BLaER1 (cell line): ENCODE results near the gene FBXO24.
"Not testable (repeated sequence)": the region's sequence is repeated elsewhere in the genome, so short reads cannot be mapped to it uniquely, and the experiment has no call there.

ENCODE experiments used
- H3K27ac ChIP-seq: shearing (Covaris generic); formaldehyde crosslinking; 2 replicates; pipeline ENCODE4 v1.8.1; 2022
- H3K27me3 ChIP-seq: shearing (Covaris generic); formaldehyde crosslinking; 2 replicates; pipeline ENCODE4 v1.8.1; 2022
- H3K36me3 ChIP-seq: shearing (Covaris generic); formaldehyde crosslinking; 2 replicates; pipeline ENCODE4 v1.8.1; 2022
- H3K4me1 ChIP-seq: shearing (Covaris generic); formaldehyde crosslinking; 2 replicates; pipeline ENCODE4 v1.8.1; 2022
- H3K4me2 ChIP-seq: shearing (Covaris generic); formaldehyde crosslinking; 2 replicates; pipeline ENCODE4 v1.8.1; 2022
- H3K4me3 ChIP-seq: shearing (Covaris generic); formaldehyde crosslinking; 2 replicates; pipeline ENCODE4 v1.8.1; 2022
- H3K9ac ChIP-seq: shearing (Covaris generic); formaldehyde crosslinking; 2 replicates; pipeline ENCODE4 v1.8.1; 2022
- H3K9me3 ChIP-seq: shearing (Covaris generic); formaldehyde crosslinking; 2 replicates; pipeline ENCODE4 v1.8.1; 2022
- H4K20me1 ChIP-seq: shearing (Covaris generic); formaldehyde crosslinking; 2 replicates; pipeline ENCODE4 v1.8.1; 2022
- Cebpa-rat ChIP-seq: shearing (Covaris generic); IDR thresholded peaks from 2 replicates; pipeline ENCODE4 v1.8.1; 2022

FBXO24 gene

GRCh38 chr7:100586266-100587025, at the start of gene FBXO24:
Gene FBXO24 (plus strand): TSS chr7:100586328. CDS start chr7:100586626, 298 bp downstream.
- Histone ChIP-seq H4K20me1 (peaks cover 37% of the 10 kb centered on the region), H3K36me3 (peaks cover 11% of the 10 kb centered on the region), H3K27ac (peak within 1 kb of the TSS; percentile 97), H3K9me3 (no peaks in the 10 kb centered on the region), H3K27me3 (peaks cover 10% of the 10 kb centered on the region; the same call in 1 of the 2 replicates), H3K4me3 (peak within 1 kb of the TSS; percentile 98), H3K4me1 (peaks cover 51% of the 10 kb centered on the region), H3K4me2 (peak within 1 kb of the TSS; percentile 89), H3K9ac (peak within 1 kb of the TSS; percentile 97)
- no peak for TF ChIP-seq Cebpa-rat

GRCh38 chr7:100536695-100537094, 49.4 kb upstream of the FBXO24 start:
- H3K27ac ChIP-seq, H3K27me3 ChIP-seq, H3K4me2 ChIP-seq, H3K9me3 ChIP-seq, H4K20me1 ChIP-seq, H3K36me3 ChIP-seq, H3K4me3 ChIP-seq, H3K9ac ChIP-seq: not testable (repeated sequence)
- H3K4me1 ChIP-seq, result peaks cover 21% of the 10 kb centered on the region

- Histone ChIP-seq H3K9me3 (no peaks in the 10 kb centered on the region), H3K9ac (peak overlapping the region; percentile 35; the same call in 1 of the 2 replicates), H3K36me3 (no peaks in the 10 kb centered on the region), H3K27ac (no peak overlapping the region), H3K4me2 (peak overlapping the region; percentile 87), H4K20me1 (peaks cover 8% of the 10 kb centered on the region), H3K4me3 (peak overlapping the region; percentile 62), H3K27me3 (no peaks in the 10 kb centered on the region; the same call in 1 of the 2 replicates), H3K4me1 (peaks cover 17% of the 10 kb centered on the region)
- no peak for TF ChIP-seq Cebpa-rat
These were observed 47.8 kb upstream of the FBXO24 start for GRCh38 chr7:100538348-100538653.

DNA sequence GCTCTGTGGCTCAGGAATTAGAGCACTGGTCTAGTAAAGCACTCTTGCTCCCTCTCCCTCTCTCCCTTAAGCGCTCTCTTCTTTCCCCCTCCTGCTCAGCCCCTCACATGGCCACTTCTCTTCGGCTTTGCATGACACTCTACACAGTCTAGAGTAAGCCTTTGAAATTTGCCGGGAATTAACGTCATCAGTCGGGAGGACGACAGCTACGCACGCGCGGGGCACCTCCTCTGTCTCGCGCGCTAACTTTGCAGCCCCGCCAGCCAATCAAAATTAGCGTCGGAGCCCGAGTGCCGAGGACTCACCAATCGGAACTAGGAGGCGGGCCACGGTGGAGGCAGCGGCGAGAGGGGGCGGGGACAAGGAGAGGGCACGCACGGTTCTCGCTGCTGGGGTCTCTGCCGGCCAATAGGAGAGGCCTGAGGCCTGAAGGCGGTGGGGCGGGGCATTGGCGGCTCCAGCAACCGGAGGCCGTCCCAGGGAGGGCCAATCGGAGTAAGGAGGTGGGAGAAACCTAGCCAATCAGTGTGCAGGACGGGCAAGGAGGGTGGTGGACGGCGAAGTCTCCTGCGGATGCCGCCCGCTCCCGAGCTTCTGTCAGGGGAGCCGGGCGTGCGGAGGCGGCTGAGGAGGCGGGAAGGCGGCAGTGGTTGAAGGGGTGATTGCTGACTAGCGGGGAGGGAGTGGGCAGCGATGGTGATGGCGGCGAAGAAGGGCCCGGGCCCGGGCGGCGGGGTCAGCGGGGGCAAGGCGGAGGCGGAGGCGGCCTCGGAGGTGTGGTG, 47.3 kb upstream of the FBXO24 start, which contains the start of gene AGFG2:
Gene AGFG2 (plus strand): TSS at position 550 of the 782 bp plus-strand sequence. CDS start 144 bp downstream, at position 694.
- Histone ChIP-seq H3K27me3 (no peaks in the 10 kb centered on the region; the same call in 1 of the 2 replicates), H3K9ac (peak within 1 kb of the TSS; percentile 75), H3K36me3 (no peaks in the 10 kb centered on the region), H3K9me3 (no peaks in the 10 kb centered on the region), H3K4me1 (peaks cover 17% of the 10 kb centered on the region), H4K20me1 (peaks cover 8% of the 10 kb centered on the region), H3K4me3 (peak within 1 kb of the TSS; percentile 81), H3K4me2 (peak within 1 kb of the TSS; percentile 97), H3K27ac (no peak within 1 kb of the TSS)
- no peak for TF ChIP-seq Cebpa-rat

- Histone ChIP-seq H3K9ac (peak overlapping the region; percentile 75), H3K27me3 (no peaks in the 10 kb centered on the region; the same call in 1 of the 2 replicates), H3K4me2 (peak overlapping the region; percentile 97), H3K27ac (no peak overlapping the region), H3K9me3 (no peaks in the 10 kb centered on the region), H3K4me3 (peak overlapping the region; percentile 81), H3K4me1 (peaks cover 17% of the 10 kb centered on the region), H3K36me3 (no peaks in the 10 kb centered on the region), H4K20me1 (peaks cover 8% of the 10 kb centered on the region)
- no peak for TF ChIP-seq Cebpa-rat
These were observed 46.6 kb upstream of the FBXO24 start for GRCh38 chr7:100539436-100540006.

GRCh38 chr7:100540073-100540723, 45.9 kb upstream of the FBXO24 start:
- H3K36me3 ChIP-seq, result no peaks in the 10 kb centered on the region
- no peaks in the 10 kb centered on the region for H3K9me3 ChIP-seq
- TF ChIP-seq Cebpa-rat, result no peak
- peaks cover 8% of the 10 kb centered on the region for H4K20me1 ChIP-seq
- H3K9ac ChIP-seq, result peak overlapping the region; percentile 75
- no peak overlapping the region for H3K27ac ChIP-seq
- peaks cover 24% of the 10 kb centered on the region for H3K4me1 ChIP-seq
- H3K27me3 ChIP-seq, result no peaks in the 10 kb centered on the region; the same call in 1 of the 2 replicates
- peak overlapping the region; percentile 97 for H3K4me2 ChIP-seq
- peak overlapping the region; percentile 81 for H3K4me3 ChIP-seq

DNA sequence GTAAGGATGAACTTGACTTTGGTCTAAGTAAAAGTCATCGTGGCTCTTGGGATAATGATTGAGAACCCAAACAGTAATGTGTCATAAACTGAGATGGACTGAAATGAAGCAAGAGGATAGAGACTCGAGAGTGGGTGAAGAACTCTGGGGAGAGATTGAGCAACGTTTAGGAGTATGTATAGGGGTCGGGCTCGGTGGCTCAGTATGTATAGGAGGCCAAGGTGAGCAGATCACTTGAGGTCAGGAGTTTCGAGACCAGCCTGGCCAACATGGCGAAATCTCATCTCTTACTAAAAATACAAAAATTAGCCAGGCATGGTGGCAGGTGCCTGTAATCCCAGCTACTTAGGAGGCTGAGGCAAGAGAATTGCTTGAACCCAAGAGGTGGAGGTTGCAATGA, 44.8 kb upstream of the FBXO24 start:
- not testable (repeated sequence) for H3K27ac ChIP-seq, H3K4me2 ChIP-seq, H4K20me1 ChIP-seq, H3K36me3 ChIP-seq, H3K27me3 ChIP-seq, H3K9me3 ChIP-seq, H3K9ac ChIP-seq, H3K4me3 ChIP-seq
- H3K4me1 ChIP-seq, result peaks cover 35% of the 10 kb centered on the region

- Histone ChIP-seq H3K4me2 (no peak overlapping the region), H4K20me1 (peaks cover 8% of the 10 kb centered on the region), H3K9me3 (no peaks in the 10 kb centered on the region), H3K9ac (no peak overlapping the region), H3K4me1 (peaks cover 50% of the 10 kb centered on the region), H3K4me3 (no peak overlapping the region), H3K27me3 (no peaks in the 10 kb centered on the region; the same call in 1 of the 2 replicates), H3K36me3 (no peaks in the 10 kb centered on the region), H3K27ac (no peak overlapping the region)
- TF ChIP-seq Cebpa-rat, result no peak
These were observed 42.5 kb upstream of the FBXO24 start for GRCh38 chr7:100543586-100543985.

- peaks cover 58% of the 10 kb centered on the region for H3K4me1 ChIP-seq
- no peak overlapping the region for H3K9ac ChIP-seq
- H3K4me3 ChIP-seq, result no peak overlapping the region
These were observed 41.7 kb upstream of the FBXO24 start for GRCh38 chr7:100544386-100544785.

More at GRCh38 chr7:100544386-100544785, 41.7 kb upstream of the FBXO24 start:
- TF ChIP-seq Cebpa-rat, result no peak
- H3K27ac ChIP-seq, result no peak overlapping the region
- H3K36me3 ChIP-seq, result peaks cover 5% of the 10 kb centered on the region; the same call in 1 of the 2 replicates
- peaks cover 8% of the 10 kb centered on the region for H4K20me1 ChIP-seq
- no peaks in the 10 kb centered on the region; the same call in 1 of the 2 replicates for H3K27me3 ChIP-seq
- no peaks in the 10 kb centered on the region for H3K9me3 ChIP-seq
- H3K4me2 ChIP-seq, result no peak overlapping the region
